OCI-LY3 (cell line): ENCODE results near the gene CD83.

Experiments
- CTCF ChIP-seq: fragments of 200-600, 300-600 bp; sonication (generic); IDR thresholded peaks from 2 replicates; pipeline ENCODE4 v1.5.1; 2014; ENCODE audit warnings: antibody characterized with exemption, low read length, low read depth
- EZH2phosphoT487 ChIP-seq: fragments of 200-600 bp; shearing (Covaris generic); IDR thresholded peaks from 2 replicates; pipeline ENCODE4 v1.6.1; 2018; ENCODE audit warnings: antibody characterized with exemption, mixed run types, low read depth

DNA sequence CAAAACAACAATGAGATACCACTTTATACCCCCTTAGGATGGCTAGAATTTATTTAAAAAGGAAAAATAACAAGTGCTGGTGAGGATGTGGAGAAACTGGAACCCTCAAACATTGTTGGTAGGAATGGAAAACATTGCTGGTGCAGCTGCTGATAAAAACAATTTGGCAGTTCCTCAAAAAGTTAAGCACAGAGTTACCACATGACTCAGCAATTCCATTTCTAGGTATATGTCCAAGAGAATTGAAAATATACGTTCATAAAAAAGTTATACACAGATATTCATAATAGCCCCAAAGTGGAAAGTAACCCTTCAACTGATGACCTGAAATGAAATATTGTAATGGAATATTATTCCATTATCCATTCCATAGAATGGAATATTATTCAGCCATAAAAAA, 55.0 kb downstream of the CD83 start:
- no peak for TF ChIP-seq CTCF
- TF ChIP-seq EZH2phosphoT487: no peak
